Measurements from ENCODE around the gene SLC9A1.
A peak's percentile ranks its signal among the peaks of the same experiment; 100 is the strongest.
"Not testable (repeated sequence)": the region's sequence is repeated elsewhere in the genome, so short reads cannot be mapped to it uniquely, and the experiment has no call there.

The SLC9A1 gene

GRCh38 chr1:27130798-27131197 is 24.1 kb downstream of the SLC9A1 start:
- DNase-seq, result no peak

GRCh38 chr1:27129225-27129624 is 25.7 kb downstream of the SLC9A1 start:
- no peak for DNase-seq

GRCh38 chr1:27127419-27127818 is 27.5 kb downstream of the SLC9A1 start:
- DNase-seq, result no peak

- no peak for DNase-seq
These were observed 28.5 kb downstream of the SLC9A1 start for GRCh38 chr1:27126391-27126790.

- DNase-seq, result not testable (repeated sequence)
These were observed 29.8 kb downstream of the SLC9A1 start for GRCh38 chr1:27125125-27125524.

GRCh38 chr1:27124405-27124804 is 30.5 kb downstream of the SLC9A1 start:
- DNase-seq, result no peak

- no peak for DNase-seq
These were observed 32.3 kb downstream of the SLC9A1 start for GRCh38 chr1:27122652-27123051.

GRCh38 chr1:27120854-27121253 is 34.1 kb downstream of the SLC9A1 start:
- no peak for DNase-seq

- no peak for DNase-seq
These were observed 36.6 kb downstream of the SLC9A1 start for GRCh38 chr1:27118440-27118689.

GRCh38 chr1:27117733-27118439 is 37.0 kb downstream of the SLC9A1 start:
- peak; percentile 31 for DNase-seq

GRCh38 chr1:27116697-27117096 is 38.2 kb downstream of the SLC9A1 start:
- DNase-seq, result no peak

- DNase-seq, result peak; percentile 29
These were observed 38.7 kb downstream of the SLC9A1 start for GRCh38 chr1:27116232-27116631.

GRCh38 chr1:27114546-27114945 is 40.4 kb downstream of the SLC9A1 start:
- DNase-seq, result no peak

- DNase-seq, result no peak
These were observed 41.1 kb downstream of the SLC9A1 start for GRCh38 chr1:27113861-27114260.

GRCh38 chr1:27111626-27112573 is 43.0 kb downstream of the SLC9A1 start:
- DNase-seq, result peak; percentile 94

GRCh38 chr1:27109103-27109822 is 45.7 kb downstream of the SLC9A1 start:
- peak; percentile 63 for DNase-seq

GRCh38 chr1:27108588-27108987 is 46.3 kb downstream of the SLC9A1 start:
- no peak for DNase-seq

GRCh38 chr1:27106561-27107323 is 48.2 kb downstream of the SLC9A1 start:
- DNase-seq, result peak; percentile 30

- no peak for DNase-seq
These were observed 49.9 kb downstream of the SLC9A1 start for GRCh38 chr1:27105018-27105417.

- DNase-seq, result peak; percentile 69
These were observed 51.4 kb downstream of the SLC9A1 start for GRCh38 chr1:27103498-27103897.

GRCh38 chr1:27102707-27103468 is 52.0 kb downstream of the SLC9A1 start:
- DNase-seq, result peak; percentile 87

- no peak for DNase-seq
These were observed 52.7 kb downstream of the SLC9A1 start for GRCh38 chr1:27102134-27102706.

Data from NCI-H82 (cell line).